T-helper 1 cell treated with Interleukin-12 subunit alpha and Interleukin-12 subunit beta and Interleukin-4 antibody, amounts not matched to agents 30 ng/mL and 1 ng/mL, for 36 hours (primary cell): ENCODE results near the gene WDR59. TPM values are rescaled to one million over a fixed set of nuclear protein-coding genes. Genes with fewer than 3 reads are reported as not detected.

Experiments
- intact Hi-C: fragments of 100-400 bp; cut with micrococcal nuclease; formaldehyde crosslinking; loops from one replicate; pipeline ENCODE4 v1.15.1; 2024
- total RNA-seq: library from RNA; stranded (reverse); gene quantifications from 2 replicates; pipeline ENCODE4 v1.2.3, GENCODE V29; 2022

The WDR59 gene
- total RNA-seq, 1 donor from 2014 or later: 86.1 TPM

DNA sequence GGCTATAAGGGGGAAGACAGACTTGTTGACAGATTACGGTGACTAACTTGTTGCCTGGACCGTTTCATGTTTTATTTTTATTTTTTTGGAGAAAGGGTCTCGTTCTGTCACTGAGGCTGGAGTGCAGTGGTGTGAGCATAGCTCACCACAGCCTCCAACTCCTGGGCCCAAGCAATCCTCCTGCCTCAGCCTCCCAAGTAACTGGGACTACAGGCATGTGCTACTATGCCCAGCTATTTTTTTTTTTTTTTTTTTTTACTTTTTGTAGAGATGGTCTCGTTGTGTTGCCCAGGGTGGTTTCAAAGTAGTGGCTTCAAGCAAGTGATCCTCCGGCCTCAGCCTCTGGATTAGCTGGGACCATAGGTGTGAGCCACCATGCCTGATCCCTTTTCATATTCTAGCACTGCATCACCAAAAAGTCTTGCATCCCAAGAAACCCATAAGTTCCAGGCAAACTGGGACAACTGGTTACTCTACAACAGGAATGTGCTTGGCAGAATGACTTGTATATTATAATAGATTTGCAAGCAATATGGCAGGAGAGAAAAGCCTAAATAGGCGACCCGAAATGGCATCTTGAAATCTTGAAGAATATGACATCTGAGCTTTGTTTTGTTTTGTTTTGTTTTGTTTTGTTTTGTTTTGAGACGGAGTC, 2.2 kb upstream of the WDR59 start:
- intact Hi-C loops: loop anchor here (5.0 kb wide), 1 partner anchor 580 kb away; the partner anchor contains the start of gene GABARAPL2

DNA sequence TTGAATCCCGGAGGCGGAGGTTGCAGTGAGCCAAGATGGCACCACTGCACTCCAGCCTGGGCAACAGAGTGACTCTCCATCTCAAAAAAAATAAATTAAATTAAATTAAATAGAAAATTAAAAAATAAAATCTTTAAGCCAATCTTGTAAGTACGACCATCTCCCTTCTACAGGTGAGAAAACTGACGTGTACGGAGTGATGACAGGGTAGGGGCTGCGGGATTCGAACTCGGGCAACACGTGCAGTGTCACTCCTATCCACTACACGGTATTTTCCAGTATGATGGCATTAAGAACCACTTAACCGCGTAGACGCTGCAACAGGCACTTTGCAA, 762 bp downstream of the WDR59 start:
- intact Hi-C loops: loop anchor here (2.0 kb wide), 3 partner anchors 275 to 665 kb away; partner anchors contain the start of gene RFWD3

DNA sequence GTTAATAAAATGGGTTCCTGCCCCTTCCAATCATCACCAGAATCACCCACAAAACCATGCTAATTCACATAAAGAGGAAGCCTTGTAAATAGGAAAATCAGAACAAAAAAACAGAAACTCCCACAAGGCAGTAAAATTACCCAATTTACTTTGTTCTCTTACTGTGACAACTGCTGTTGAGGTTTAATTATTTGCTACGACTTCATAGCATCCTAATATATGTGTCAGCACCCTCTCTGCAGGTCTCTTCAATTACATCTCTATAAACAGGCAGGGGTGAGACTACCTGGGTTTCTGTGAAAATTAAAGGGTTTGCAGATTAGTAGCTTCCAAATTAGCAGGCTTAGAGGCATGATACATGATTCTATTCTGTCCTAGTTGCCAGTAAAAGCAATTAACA, 2.7 kb downstream of the WDR59 start:
- intact Hi-C loops: no loop called here

DNA sequence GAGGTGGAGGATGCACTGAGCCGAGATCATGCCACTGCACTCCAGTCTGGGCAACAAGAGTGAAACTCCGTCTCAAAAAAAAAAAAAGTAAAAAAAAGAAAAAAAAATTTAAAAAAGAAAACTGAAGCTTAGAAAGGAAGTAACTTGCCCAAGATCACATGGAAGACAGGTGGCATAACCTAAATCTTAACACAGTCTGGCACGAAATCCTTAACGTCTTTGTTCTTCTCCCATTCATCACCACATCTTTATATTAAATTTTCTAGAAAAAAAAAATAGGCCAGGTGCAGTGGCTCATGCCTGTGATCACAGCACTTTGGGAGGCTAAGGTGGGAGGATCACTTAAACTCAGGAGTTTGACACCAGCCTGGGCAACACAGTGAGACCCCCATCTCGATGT, 9.3 kb downstream of the WDR59 start:
- intact Hi-C loops: no loop called here

DNA sequence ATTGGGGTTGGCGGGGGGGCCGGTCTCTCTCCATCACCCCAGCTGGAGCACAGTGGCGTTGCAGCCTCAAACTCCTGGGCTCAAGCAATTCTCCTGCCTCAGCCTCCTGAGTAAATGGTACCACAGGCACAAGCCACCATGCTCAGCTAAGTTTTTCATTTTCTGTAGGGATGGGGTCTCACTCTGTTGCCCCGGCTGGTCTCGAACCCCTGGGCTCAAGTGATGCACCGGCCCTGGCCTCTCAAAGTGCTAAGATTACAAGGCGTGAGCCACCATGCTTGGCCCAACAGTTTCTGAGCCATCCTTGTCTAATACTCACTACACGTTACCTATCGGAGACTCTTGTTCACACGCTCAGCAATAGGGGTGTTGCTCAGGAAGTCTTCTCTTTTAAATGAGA, 11.6 kb downstream of the WDR59 start:
- intact Hi-C loops: no loop called here

DNA sequence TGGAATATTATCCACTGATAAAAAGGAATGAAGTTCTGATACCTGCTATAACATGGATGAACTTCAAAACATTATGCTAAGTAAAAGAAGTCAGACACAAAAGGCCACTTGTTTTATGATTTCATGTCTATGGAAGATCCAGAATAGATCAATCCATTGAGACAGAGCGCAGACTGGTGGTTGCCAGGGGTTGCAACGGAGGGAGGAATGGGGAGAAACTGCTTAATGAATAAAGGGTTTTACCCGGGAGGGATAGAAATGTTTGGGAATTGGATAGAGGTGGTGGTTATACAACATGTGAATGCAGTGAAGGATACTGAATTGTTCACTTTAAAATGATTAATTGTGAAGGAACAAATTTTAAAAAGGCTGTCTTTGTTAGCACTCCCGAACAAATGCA, 30.2 kb downstream of the WDR59 start:
- intact Hi-C loops: no loop called here

DNA sequence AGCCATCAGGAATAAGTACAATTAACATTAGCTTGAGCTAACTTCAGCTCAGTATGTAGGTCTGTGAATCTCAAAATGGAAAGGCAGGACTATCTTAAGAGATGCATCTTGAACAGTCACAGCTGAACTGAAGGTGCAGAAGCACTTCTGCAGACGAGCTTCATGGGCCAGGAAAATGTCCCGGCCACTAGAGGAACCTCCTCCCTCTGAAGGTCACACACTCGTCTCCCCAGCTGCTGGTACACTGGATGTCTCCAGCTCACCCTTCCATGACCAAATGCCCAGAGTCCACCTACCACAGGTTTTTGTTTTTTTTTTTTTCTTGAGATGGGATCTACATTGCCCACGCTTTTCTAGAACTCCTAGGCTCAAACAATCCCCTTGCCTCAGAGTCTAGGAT, 33.2 kb downstream of the WDR59 start:
- intact Hi-C loops: no loop called here

DNA sequence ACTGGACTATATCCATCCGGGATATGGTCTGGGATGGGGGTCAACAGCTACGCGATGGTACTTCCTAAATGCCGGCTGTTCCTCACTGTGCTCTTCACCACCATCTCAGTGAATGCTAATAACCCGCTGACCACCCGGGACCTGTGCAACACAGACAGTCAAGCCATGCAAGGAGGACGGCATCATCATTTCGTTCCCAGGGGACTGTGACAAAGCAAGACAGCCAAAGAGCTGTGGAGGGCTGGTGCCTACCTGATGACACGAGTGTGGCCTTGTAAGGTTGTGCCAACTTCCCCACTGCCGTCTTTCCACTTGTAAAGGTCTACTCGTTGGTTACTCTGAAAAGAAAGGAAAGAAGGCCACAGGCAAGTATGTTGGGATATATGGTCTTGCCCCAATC, 33.7 kb downstream of the WDR59 start:
- intact Hi-C loops: no loop called here

DNA sequence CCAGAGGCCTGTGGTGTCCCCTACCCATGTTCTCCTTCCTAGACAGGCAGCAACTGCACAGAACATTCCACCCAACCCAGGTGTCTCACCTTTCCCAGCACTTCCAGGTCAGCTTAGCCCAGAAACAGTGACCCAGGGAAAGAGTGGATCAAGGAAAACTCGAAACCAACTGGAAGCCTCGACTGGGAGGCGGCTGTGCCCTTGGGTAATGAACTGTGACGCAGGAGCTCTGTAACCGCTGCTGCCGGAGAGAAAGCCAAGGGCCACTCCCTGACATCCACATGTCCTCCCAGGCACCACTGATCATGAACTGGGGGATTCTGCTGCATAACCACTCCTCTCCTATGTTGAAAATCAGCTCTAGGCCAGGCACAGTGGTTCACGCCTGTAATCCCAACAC, 34.4 kb downstream of the WDR59 start:
- intact Hi-C loops: no loop called here

DNA sequence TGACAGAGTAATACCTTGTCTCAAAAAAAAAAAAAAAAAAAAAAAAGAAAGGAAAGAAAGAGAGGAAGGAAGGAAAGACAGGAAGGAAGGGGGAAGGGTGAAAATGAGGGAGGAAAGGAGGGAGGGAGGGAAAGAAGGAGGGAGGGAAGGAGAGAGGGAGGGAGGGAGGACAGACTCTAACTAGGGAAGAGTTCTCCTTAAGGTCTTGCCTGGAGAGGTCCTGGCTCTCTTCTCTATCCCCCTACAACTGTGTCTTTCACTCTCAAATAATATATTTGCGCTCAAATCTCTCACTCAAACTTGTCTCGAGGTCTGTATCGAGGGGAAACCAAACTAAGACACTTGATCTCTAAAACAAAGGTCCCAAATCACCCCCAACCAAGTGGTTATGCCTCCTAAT, 35.6 kb downstream of the WDR59 start:
- intact Hi-C loops: no loop called here

DNA sequence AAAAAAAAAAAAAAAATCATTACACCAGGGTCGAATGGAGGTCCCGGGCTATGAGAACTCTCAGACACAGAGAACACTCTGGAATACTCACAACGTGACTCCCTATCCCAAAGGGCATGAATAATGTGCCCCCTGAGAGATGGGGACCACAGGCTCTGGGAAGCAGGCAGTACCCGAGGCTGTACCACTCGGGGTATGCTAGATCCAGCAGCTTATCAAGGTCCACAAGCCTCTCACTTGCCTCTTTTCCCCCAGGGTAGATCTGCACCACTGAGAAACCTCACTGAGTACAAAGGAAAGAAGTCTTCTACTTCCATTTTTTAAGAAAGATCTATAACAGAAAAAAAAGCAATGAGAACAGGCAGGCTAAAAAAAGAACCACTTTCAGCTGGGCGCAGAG, 40.5 kb downstream of the WDR59 start:
- intact Hi-C loops: no loop called here

DNA sequence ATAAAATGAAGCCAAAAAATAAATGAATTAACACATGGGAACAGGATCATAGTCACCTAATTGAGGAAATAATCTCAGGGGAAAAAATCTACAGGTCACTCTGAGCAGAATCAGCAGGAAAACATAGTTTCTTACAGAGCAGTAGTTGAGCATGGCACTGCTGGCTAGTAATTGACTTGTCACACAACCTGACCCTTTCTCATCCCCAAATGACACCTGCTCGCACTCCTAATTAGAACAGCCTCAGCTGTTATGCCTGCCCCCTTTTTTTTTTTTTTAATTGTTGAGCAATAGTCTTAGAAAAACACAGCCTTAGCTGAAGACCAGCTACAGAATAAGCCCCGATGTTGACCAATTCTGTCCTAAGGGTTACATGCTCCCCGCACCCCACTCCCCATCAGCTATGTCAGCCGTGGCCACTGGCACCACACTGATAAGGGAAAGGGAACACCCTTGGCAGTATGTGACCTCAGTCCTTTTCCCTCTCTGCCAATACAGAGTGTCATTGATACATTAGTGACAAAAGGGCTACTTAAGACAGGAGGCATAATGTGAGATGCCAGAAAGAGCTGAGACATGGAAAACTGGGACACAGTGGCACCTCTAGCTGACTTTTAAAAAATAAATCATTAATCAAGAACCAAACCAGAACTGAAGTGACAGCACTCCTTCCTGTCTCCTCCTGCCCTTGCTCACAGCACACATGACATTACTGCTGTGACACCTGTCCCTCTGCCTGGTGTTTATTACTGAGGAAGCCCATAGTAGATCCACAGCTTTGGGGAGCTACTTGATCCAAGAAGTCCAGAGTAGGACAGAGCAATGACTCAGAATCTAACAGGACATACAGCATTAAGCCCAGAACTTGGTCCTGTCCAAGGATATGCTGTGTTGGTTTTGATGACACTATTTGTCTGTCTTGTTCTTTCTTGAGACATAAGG, 41.7 kb downstream of the WDR59 start:
- intact Hi-C loops: no loop called here

DNA sequence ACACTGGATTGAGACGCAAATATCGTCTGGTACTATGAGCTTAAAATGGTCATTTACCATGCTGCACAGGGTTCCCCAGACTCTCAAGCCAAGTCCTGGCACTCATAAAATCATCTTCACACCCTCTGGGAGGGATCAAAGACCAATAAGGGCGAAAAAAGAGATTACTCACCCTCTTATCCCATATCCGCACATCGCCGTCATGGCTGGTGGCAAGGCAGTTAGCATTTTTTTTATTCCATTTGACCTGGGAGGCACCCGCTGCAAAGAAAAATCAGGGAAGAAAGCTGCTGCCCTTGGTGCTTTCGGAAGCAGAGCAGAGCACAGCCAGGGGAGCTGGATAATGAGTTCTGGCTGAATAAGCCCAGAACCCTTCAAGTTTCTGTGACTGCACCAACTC, 42.4 kb downstream of the WDR59 start:
- intact Hi-C loops: no loop called here

DNA sequence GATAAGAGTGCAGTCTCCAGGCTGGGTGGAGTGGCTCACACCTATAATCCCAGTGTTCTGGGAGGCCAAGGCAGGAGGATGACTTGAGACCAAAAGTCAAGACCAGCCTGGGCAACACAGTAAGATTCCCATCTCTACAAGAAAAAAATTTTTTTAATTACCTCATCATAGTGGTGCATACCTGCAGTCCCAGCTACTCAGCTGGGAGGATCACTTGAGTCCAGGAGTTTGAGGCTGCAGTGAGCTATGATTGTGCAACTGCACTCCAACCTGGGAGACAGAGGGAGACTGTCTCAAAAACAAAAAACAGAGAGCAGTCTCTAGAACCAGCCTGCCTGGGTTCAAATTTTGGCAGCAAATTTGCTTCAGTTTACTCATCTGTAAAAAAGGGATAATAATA, 45.2 kb downstream of the WDR59 start:
- intact Hi-C loops: no loop called here

DNA sequence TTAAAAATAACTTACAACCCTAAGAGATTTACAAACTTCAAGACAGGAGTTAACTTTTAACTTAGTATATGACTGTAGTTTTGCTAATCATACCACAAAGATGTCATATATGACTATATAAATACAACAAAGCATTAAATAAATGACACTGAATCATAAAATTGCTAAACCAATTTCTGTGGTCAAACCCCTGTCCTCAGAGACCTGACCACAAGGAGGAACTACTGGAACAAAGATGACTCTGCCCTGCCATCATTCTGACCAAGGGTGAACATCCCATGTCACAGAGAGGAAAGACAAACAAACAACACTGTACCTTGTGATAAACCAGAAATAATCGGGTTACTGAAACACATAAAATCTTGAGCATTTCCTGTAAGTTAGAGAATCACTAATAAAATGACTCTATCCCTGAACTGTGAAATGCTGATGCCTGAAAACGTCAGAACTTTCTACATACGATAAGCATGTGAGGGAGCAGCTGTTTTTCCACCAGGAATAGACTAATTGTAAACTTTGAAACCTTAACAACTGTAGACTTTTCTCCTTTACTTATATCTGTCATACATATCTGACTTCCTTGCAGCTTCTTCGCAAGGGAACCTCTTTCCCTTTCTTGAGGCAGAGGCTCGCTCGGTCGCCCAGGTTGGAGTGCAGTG, 47.9 kb downstream of the WDR59 start:
- intact Hi-C loops: no loop called here

DNA sequence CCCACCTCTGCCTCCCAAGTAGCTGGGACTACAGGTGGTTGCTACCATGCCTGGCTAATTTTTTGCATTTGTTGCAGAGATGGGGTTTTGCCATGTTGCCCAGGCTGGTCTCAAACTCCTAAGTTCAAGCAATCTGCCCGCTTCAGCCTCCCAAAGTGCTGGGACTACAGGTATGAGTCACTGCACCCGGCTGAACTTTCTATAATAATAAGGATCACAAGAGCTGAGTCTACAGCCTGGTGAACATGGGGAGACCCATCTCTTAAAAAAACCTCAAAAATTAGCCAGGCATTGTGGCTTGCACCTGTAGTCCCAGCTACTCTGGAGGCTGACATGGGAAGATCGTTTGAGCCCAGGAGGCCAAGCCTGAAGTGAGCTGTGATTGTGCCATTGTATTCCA, 53.5 kb downstream of the WDR59 start:
- intact Hi-C loops: no loop called here

DNA sequence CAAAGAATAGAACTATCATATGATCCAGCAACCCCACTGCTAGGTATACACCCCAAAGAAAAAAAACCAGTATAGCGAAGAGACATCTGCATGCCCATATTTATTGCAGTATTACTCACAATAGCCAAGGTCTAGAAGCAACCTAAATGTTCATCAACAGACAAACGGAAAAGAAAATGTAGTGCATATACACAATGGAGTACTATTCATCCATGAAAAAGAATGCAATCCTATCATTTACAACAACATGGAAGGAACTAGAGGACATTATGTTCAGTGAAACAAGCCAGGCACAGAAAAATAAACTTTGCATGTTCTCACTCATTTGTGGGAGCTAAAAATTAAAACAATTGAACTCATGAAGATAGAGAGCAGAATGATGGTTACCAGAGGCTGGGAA, 55.3 kb downstream of the WDR59 start:
- intact Hi-C loops: no loop called here

DNA sequence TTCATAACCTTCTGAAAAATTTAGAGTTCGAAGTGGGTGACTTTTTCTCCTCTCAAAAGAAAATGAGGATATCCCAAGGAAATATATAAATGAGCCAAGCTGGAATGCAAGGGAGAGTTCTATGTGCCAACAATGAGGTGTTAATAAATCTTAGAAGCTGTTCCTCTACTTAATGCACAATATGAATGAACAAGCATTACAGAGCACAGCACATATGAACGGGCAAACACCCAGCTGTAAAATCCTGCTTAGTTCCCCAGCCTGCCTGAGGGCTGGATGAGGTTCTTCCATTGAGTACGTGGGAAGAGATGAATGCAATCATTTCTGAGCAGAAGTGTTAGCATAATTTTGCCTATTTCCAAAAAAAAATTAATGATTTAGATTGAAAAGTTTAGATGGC, 58.1 kb downstream of the WDR59 start:
- intact Hi-C loops: no loop called here

DNA sequence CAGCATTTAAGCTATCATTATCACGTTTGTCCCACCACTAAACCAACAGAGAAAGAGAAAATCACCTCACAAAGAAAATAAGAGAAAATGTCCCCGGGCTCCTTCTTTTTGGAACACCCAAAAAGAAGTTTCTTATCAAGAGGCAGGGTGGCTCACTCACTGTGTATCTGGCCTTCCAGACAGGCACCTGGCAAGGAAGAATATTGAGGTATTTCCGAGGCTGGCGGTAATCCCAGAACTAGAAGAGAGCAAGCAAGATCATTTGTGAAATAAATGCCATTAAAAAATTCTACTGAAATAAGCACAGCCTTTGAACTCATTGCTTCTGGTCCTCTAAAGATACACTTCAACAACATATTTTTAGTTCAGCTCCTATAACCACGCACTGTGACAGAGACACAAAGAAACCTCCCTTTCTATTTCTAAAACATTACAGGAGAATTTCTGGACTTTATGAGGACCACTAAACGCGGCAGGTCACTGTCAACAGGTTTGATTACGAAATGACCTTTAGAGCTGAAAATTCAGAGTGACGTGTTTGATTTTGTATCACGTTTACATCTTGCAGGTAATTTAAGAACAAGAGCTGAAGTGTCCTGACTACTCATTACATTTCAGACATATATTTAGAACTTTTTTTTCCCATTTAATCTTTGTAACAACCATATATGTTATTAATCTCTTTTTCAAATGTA, 61.0 kb downstream of the WDR59 start:
- intact Hi-C loops: no loop called here

DNA sequence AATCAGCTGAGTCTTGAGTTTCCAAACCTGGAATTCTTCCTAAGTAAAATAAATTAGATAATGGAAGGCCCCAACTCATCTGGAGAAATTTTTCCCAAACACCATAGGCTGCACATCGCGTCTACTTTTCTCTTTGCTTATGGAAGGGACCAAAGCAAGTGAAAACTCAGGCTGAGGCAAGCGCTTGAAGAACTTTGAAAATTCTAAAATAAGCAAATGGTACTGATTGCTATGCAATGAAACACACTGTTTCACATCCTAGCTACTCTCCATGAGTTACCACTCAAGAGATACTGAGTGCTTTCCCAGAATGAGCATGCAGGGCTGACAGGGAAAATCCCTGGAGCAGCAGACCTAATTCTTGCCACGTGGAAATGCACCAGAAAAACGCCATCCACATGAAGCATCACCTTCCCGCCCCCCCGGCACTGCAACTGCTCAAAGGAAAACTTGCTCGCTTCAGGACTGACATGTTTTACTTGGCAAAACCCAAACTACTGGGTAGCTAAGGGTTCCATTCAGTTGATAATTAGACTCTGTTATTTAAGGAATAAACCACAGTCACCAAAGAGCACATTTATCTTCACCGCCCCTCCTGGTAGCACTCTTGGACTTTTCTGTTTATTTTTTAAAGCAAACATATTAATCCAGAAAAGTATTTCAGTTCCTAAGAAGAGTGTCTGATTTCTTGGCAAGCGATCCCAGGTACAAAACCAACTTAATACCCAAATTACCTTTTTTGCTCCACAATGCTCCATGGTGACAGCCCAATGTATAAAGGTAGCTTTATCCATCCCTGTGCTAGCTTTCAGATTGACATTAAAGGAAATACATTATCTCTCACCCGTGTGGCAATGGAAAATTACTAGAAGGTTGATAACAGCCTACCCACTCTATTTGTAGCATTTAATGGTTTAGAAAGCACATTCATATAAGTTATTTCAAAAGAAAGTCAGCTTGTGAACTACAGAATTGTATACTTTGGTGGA, 62.5 kb downstream of the WDR59 start:
- intact Hi-C loops: no loop called here

DNA sequence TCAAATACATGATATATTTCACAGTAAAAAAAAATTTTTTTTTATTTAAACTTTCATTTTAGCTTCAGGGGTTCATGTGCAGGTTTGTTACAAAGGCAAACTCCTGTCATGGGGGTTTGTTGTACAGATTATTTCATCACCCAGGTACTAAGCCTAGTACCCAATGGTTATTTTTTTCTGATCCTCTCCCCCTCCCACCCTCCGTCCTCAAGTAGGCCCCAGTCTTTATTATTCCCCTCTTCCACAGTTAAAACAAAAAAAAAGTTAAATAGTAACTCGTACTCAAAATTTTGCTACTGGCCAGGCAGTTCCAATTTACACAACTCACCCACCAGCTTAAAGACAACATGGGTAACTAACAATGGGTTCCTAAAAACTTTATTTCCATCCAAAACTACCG, 63.9 kb downstream of the WDR59 start:
- intact Hi-C loops: no loop called here
